BJ (cell line): ENCODE data around the gene C10orf71. TPM values are rescaled to one million over a fixed set of nuclear protein-coding genes. Genes with fewer than 3 reads are reported as not detected.

Experiments
- CTCF ChIA-PET: fragments of 350-600 bp; formaldehyde crosslinking; extraction: SDS; loops from one replicate; lab custom pipeline; 2021; ENCODE audit warnings: antibody characterized with exemption, inconsistent platforms; lab: Yijun Ruan, JAX
- POLR2A ChIA-PET: fragments of 300-600 bp; sonication (Branson Sonifier 250); formaldehyde crosslinking; extraction: SDS; loops from one replicate; lab custom pipeline; 2021; ENCODE audit warnings: antibody characterized with exemption; lab: Charles Lee
- DNase-seq: peaks from one replicate; pipeline ENCODE4 v3.0.0-alpha.2; 2011; ENCODE audit warnings: low read depth
- H3K27me3 ChIP-seq: 2 replicates; pipeline ENCODE4 v1.6.0; 2011; ENCODE audit warnings: low read length; ENCODE audit not compliant: control insufficient read depth, insufficient read depth
- H3K36me3 ChIP-seq: 2 replicates; pipeline ENCODE4 v1.5.1; 2011; ENCODE audit warnings: low read length; ENCODE audit not compliant: control insufficient read depth, insufficient read depth
- H3K4me3 ChIP-seq: 2 replicates; pipeline ENCODE4 v1.5.1; 2011; ENCODE audit warnings: low read depth, mild to moderate bottlenecking, control low read depth, low read length
- polyA plus RNA-seq: library from polyadenylated mRNA; depleted of rRNA; stranded (reverse); fragments of >200 nt; gene quantifications from 2 replicates; pipeline ENCODE4 v1.2.3, GENCODE V29; 2011
- TF ChIP-seq, protein P1 (sequence below): IDR thresholded peaks from 2 replicates; pipeline ENCODE4 v1.5.1; 2011; ENCODE audit warnings: low read depth, mild to moderate bottlenecking, control low read depth, inconsistent platforms, low read length, moderate library complexity; ENCODE audit not compliant: insufficient read depth

C10orf71 gene
- polyA plus RNA-seq, 1 experiment, result not detected

DNA sequence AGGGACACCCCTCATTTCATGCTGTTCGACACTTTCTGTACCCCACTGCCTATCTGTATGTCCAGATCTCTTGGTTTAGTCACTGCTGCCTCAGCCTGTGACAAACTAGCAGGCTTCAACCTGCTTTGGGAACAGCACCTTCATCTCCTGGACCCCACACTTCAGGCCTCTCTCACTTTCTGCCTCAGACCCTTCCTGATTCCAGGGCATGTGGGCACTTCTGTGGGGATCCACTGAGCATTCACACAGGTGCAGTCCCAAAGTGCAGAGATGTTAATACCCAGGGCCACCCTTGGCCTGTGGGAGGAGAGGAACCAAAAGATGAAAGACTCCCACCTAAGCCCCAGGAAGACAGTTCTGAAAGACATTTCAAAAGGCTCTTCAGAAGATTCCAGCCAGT, 29.4 kb upstream of the C10orf71 start:
- ChIA-PET CTCF (no interaction called here), POLR2A (no interaction called here)
- H3K4me3 ChIP-seq, result no peak overlapping the region
- no peaks in the 10 kb centered on the region for H3K36me3 ChIP-seq
- no peak for DNase-seq
- no peaks in the 10 kb centered on the region; the same call in 1 of the 2 replicates for H3K27me3 ChIP-seq
- TF ChIP-seq, protein P1, sequence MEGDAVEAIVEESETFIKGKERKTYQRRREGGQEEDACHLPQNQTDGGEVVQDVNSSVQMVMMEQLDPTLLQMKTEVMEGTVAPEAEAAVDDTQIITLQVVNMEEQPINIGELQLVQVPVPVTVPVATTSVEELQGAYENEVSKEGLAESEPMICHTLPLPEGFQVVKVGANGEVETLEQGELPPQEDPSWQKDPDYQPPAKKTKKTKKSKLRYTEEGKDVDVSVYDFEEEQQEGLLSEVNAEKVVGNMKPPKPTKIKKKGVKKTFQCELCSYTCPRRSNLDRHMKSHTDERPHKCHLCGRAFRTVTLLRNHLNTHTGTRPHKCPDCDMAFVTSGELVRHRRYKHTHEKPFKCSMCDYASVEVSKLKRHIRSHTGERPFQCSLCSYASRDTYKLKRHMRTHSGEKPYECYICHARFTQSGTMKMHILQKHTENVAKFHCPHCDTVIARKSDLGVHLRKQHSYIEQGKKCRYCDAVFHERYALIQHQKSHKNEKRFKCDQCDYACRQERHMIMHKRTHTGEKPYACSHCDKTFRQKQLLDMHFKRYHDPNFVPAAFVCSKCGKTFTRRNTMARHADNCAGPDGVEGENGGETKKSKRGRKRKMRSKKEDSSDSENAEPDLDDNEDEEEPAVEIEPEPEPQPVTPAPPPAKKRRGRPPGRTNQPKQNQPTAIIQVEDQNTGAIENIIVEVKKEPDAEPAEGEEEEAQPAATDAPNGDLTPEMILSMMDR, result no peak

DNA sequence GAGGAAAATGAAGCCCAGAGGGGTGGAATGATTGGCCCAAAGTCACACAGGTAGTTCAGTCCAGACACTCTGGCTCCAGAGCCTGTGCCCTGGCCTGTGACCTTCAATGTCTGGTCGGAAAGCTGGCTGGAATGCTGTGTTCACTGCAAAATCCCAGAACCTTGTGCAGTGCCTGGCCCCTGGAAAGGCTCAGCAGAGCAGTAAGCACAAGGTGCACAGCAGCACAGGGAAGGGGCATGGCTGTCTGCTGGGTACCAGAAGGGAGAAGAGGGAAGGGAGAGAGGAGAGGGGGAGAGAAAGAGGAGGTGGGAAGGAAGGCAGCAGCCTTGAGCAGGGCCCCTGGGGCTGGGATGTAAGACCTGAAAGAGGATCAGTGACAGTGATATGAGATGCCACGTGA, 28.4 kb upstream of the C10orf71 start:
- Histone ChIP-seq H3K36me3 (no peaks in the 10 kb centered on the region), H3K4me3 (no peak overlapping the region), H3K27me3 (no peaks in the 10 kb centered on the region; the same call in 1 of the 2 replicates)
- ChIA-PET CTCF (no interaction called here), POLR2A (no interaction called here)
- no peak for DNase-seq
- TF ChIP-seq, protein P1, result no peak

DNA sequence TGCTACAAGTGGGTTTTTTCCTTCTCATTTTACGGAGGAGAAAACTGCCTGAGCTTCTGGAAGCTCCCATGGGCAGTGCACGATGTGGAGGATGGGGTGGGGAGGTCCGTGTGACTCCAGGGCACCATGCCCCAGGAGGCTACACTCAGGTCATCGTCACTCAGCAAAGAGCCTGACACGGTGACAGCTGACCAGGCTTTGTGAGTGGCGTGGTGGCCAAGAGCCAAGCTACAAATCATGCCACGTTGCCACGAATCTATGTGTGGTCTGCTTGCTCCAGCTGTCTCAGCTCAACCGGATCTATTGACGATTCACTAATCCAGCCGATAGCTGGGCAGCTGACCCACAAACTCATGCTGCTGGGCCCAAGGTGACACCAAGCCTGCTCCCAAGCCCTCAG, 27.6 kb upstream of the C10orf71 start:
- TF ChIP-seq, protein P1, result no peak
- Histone ChIP-seq H3K36me3 (no peaks in the 10 kb centered on the region), H3K27me3 (peaks cover 2% of the 10 kb centered on the region; the same call in 1 of the 2 replicates), H3K4me3 (no peak overlapping the region)
- POLR2A ChIA-PET, result no interaction called here
- CTCF ChIA-PET, result no interaction called here
- DNase-seq, result no peak

DNA sequence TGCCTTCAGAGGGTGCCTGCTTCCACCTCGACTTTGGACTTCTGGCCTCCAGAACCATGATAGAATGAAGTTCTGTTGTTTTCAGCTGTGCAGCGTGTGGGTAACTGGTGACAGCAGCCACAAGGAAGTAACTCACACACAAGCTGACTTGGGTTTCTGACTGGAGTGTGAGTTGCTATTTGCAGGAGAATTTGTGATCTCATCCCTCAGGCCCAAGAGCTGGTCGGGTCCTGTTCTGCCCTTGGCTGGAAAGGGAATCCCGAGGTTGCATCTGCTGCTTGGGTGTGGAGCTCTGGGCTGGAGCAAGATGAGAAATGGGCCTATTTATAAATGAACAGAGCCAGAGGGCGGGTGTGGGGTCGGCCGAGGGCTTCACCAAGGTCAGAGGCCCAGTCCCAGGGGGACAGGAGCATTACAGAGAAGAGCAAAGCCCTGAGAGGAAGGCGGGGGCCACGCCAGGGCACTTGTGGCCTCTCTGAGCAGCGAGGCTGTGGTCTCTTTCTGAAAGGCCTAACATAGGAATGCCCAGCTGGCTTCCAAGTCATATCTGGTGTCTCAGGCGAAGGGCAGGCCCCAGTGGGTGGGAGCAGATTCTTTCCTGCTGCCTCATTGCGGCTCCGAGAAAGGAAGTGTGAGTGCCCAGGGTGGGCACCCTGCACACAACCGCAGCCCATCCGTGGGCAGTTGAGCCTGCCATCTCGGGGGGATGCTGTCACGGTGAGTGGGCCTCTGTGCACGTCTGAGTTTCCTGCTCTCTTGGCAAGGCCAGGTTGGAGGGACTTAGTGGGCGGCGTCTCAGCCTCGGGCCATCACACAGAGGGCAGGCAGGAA, 26.5 kb upstream of the C10orf71 start:
- peaks cover 2% of the 10 kb centered on the region; the same call in 1 of the 2 replicates for H3K27me3 ChIP-seq
- CTCF ChIA-PET, result interaction anchor here (0.6 kb wide), 1 partner anchor 47 kb away, joined by 3 read pairs; no protein-coding TSS in a partner anchor
- POLR2A ChIA-PET, result no interaction called here
- H3K36me3 ChIP-seq, result no peaks in the 10 kb centered on the region
- H3K4me3 ChIP-seq, result no peak overlapping the region
- TF ChIP-seq, protein P1, result no peak
- no peak for DNase-seq

DNA sequence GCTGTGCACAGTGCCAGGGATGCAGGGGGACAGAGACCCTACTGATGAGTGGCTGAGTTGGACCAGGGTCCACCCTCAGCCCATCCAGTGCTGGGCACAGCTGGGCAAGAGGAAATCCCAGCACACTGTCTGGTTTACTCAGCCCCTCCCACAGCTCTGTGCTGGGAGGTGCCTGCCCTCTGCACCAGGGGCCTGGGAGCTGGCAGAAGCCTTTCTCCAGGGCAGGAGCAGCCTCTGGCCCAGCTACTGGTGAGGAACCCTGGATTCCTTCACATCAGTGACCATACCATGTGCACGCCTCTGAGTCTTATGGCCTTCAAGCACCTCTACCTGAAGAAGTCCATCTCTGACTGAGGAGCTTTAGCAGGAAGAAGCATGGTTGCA, 25.9 kb upstream of the C10orf71 start:
- Histone ChIP-seq H3K27me3 (peaks cover 2% of the 10 kb centered on the region; the same call in 1 of the 2 replicates), H3K4me3 (no peak overlapping the region), H3K36me3 (no peaks in the 10 kb centered on the region)
- TF ChIP-seq, protein P1, result no peak
- ChIA-PET POLR2A (interaction anchor here (0.6 kb wide), 1 partner anchor 1057 kb away, joined by 4 read pairs; no protein-coding TSS in a partner anchor), CTCF (interaction anchor here (0.6 kb wide), 1 partner anchor 46 kb away, joined by 3 read pairs; no protein-coding TSS in a partner anchor)
- DNase-seq, result no peak
